Neural cell (in vitro differentiated cells): ENCODE measurements around the gene KMT5B. TPM values are rescaled to one million over a fixed set of nuclear protein-coding genes. Genes with fewer than 3 reads are reported as not detected.

ENCODE experiments used
- H2AFZ ChIP-seq: fragments of 200-600, 300-800 bp; sonication (generic), shearing (Covaris generic); 2 replicates; pipeline ENCODE4 v1.6.0; 2014; ENCODE audit warnings: low read depth, mild to moderate bottlenecking, antibody characterized with exemption, low read length, moderate library complexity
- H3F3A ChIP-seq: fragments of 200-600 bp; shearing (Covaris generic); 2 replicates; pipeline ENCODE4 v1.6.1; 2016; ENCODE audit warnings: mild to moderate bottlenecking, moderate library complexity, mixed read lengths, antibody characterized with exemption, low read length; ENCODE audit not compliant: insufficient read depth, poor library complexity, severe bottlenecking
- H3K27ac ChIP-seq: fragments of 200-600, 300-800 bp; sonication (generic), shearing (Covaris generic); 2 replicates; pipeline ENCODE4 v1.5.1; 2014; ENCODE audit warnings: mild to moderate bottlenecking, low read length, moderate library complexity
- H3K27me3 ChIP-seq: fragments of 300-800, 200-600 bp; sonication (generic), shearing (Covaris generic); 2 replicates; pipeline ENCODE4 v1.6.0; 2014; ENCODE audit warnings: mild to moderate bottlenecking, low read depth, low read length, moderate library complexity; ENCODE audit not compliant: insufficient read depth
- H3K36me3 ChIP-seq: fragments of 300-800, 200-600 bp; sonication (generic), shearing (Covaris generic); 2 replicates; pipeline ENCODE4 v1.5.1; 2014; ENCODE audit warnings: mild to moderate bottlenecking, antibody characterized with exemption, low read length, moderate library complexity; ENCODE audit not compliant: insufficient read depth
- H3K4me2 ChIP-seq: fragments of 300-800, 200-600 bp; sonication (generic), shearing (Covaris generic); 2 replicates; pipeline ENCODE4 v1.6.0; 2014; ENCODE audit warnings: mild to moderate bottlenecking, low read length
- H3K4me3 ChIP-seq: fragments of 300-800, 200-600 bp; sonication (generic), shearing (Covaris generic); 2 replicates; pipeline ENCODE4 v1.5.1; 2014; ENCODE audit warnings: mild to moderate bottlenecking, low read length, moderate library complexity
- H3K79me2 ChIP-seq: fragments of 200-600 bp; shearing (Covaris generic); replicated peaks from 2 replicates; pipeline ENCODE4 v1.6.0; 2014; ENCODE audit warnings: mild to moderate bottlenecking, low read length, moderate library complexity; ENCODE audit not compliant: insufficient read depth
- H3K9ac ChIP-seq: fragments of 300-800, 200-600 bp; sonication (generic), shearing (Covaris generic); 2 replicates; pipeline ENCODE4 v1.6.1; 2016; ENCODE audit warnings: mild to moderate bottlenecking, low read length, mixed read lengths
- H3K9me2 ChIP-seq: fragments of 200-600 bp; shearing (Covaris generic); 2 replicates; pipeline ENCODE4 v1.6.1; 2016; ENCODE audit warnings: mild to moderate bottlenecking, low read length, mixed read lengths; ENCODE audit not compliant: insufficient read depth
- H3K9me3 ChIP-seq: fragments of 200-600, 300-800 bp; sonication (generic), shearing (Covaris generic); 2 replicates; pipeline ENCODE4 v1.6.1; 2016; ENCODE audit warnings: mild to moderate bottlenecking, mixed run types, low read length, moderate library complexity, mixed read lengths
- H4K20me1 ChIP-seq: fragments of 200-600 bp; shearing (Covaris generic); 2 replicates; pipeline ENCODE4 v1.6.1; 2016; ENCODE audit warnings: mild to moderate bottlenecking, mixed run types; ENCODE audit not compliant: insufficient read depth
- EP300 ChIP-seq: fragments of 450-650 bp; conservative IDR thresholded peaks from 2 replicates; pipeline ENCODE4 v1.6.1; 2014; ENCODE audit warnings: antibody characterized with exemption, mild to moderate bottlenecking, moderate library complexity; ENCODE audit not compliant: poor library complexity, severe bottlenecking
- EZH2 ChIP-seq: fragments of 200-600, 300-800 bp; shearing (Covaris generic), sonication (generic); IDR thresholded peaks from 2 replicates; pipeline ENCODE4 v1.6.1; 2014; ENCODE audit warnings: antibody characterized with exemption, low read length, borderline replicate concordance, mild to moderate bottlenecking; ENCODE audit not compliant: insufficient read depth, poor library complexity, severe bottlenecking
- MXI1 ChIP-seq: fragments of 450-650 bp; conservative IDR thresholded peaks from 2 replicates; pipeline ENCODE4 v1.6.1; 2014; ENCODE audit warnings: antibody characterized with exemption, mild to moderate bottlenecking; ENCODE audit not compliant: poor library complexity, severe bottlenecking
- POLR2AphosphoS5 ChIP-seq: IDR thresholded peaks from 2 replicates; pipeline ENCODE4 v1.6.1; 2012
- RAD21 ChIP-seq: fragments of 450-650 bp; conservative IDR thresholded peaks from 2 replicates; pipeline ENCODE4 v1.6.1; 2014; ENCODE audit warnings: antibody characterized with exemption, mild to moderate bottlenecking, moderate library complexity
- SMC3 ChIP-seq: fragments of 450-650 bp; conservative IDR thresholded peaks from 2 replicates; pipeline ENCODE4 v1.6.1; 2014; ENCODE audit warnings: antibody characterized with exemption, mild to moderate bottlenecking, moderate library complexity; ENCODE audit not compliant: poor library complexity
- TAF1 ChIP-seq: IDR thresholded peaks from 2 replicates; pipeline ENCODE4 v1.6.1; 2012; ENCODE audit warnings: low read depth
- polyA plus RNA-seq: library from polyadenylated mRNA; depleted of rRNA; stranded (reverse); fragments of >200 nt; gene quantifications from 2 replicates; pipeline ENCODE4 v1.2.3, GENCODE V29; 2014
- TF ChIP-seq, protein P1 (sequence below): fragments of 450-650 bp; IDR thresholded peaks from 2 replicates; pipeline ENCODE4 v1.5.1; 2014; ENCODE audit warnings: antibody characterized with exemption, mild to moderate bottlenecking, moderate library complexity; ENCODE audit not compliant: poor library complexity, severe bottlenecking
- TF ChIP-seq, protein P2 (sequence below): IDR thresholded peaks from 2 replicates; pipeline ENCODE4 v1.6.1; 2012; ENCODE audit warnings: borderline replicate concordance

Gene KMT5B
- polyA plus RNA-seq, 1 donor from 2014 or later = 107 TPM

DNA sequence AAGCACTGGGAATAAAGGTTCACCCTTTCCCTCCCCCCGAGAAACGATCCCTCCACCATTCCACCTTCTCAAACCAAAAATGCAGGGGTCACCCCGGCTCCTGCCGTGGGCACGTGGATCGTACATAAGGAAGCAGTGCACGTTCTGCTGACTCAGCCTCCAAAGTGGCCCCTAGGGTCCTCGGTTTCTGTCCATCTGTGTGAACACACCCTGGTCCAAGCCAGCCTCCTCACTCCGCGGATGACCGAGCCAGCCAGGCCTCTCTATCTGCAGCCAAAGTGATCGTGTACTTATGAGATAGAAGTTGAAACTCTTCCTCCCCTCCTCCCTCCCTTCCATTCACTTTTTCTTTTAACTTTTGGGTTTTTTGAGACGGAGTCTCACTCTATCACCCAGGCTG, 42.4 kb upstream of the KMT5B start:
- no peaks in the 10 kb centered on the region for H4K20me1 ChIP-seq
- H3K9me3 ChIP-seq = no peaks in the 10 kb centered on the region
- H3K9me2 ChIP-seq = no peaks in the 10 kb centered on the region
- no peaks in the 10 kb centered on the region for H3F3A ChIP-seq
- H3K79me2 ChIP-seq = no peaks in the 10 kb centered on the region
- no peak for TF ChIP-seq SMC3
- TF ChIP-seq, protein P1, sequence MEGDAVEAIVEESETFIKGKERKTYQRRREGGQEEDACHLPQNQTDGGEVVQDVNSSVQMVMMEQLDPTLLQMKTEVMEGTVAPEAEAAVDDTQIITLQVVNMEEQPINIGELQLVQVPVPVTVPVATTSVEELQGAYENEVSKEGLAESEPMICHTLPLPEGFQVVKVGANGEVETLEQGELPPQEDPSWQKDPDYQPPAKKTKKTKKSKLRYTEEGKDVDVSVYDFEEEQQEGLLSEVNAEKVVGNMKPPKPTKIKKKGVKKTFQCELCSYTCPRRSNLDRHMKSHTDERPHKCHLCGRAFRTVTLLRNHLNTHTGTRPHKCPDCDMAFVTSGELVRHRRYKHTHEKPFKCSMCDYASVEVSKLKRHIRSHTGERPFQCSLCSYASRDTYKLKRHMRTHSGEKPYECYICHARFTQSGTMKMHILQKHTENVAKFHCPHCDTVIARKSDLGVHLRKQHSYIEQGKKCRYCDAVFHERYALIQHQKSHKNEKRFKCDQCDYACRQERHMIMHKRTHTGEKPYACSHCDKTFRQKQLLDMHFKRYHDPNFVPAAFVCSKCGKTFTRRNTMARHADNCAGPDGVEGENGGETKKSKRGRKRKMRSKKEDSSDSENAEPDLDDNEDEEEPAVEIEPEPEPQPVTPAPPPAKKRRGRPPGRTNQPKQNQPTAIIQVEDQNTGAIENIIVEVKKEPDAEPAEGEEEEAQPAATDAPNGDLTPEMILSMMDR = no peak
- no peak overlapping the region for H3K9ac ChIP-seq
- no peaks in the 10 kb centered on the region for H3K27me3 ChIP-seq
- no peaks in the 10 kb centered on the region for H3K36me3 ChIP-seq
- no peak overlapping the region for H3K4me3 ChIP-seq
- H3K27ac ChIP-seq = no peak overlapping the region
- no peak overlapping the region for H3K4me2 ChIP-seq
- no peak overlapping the region for H2AFZ ChIP-seq

DNA sequence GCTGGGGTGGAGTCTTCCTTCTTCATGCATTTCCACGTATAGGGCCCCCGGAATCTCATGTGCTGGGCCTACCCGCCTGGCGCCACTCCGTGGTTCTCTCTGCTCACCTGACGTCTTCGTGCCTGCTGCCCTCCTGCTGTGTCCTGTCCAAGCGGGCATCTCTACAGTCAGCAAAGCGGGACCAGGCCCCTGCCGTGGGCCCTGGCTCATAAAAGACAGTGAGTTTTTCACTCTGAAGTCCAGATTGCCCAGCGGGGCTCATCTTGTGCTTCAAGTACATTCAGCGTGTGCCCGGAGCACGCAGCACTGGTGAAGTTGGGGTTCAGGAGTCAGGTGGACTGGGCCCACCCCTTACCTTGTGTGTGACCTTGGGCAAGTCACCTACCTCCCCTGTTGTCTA, 41.3 kb upstream of the KMT5B start:
- Histone ChIP-seq H3K9me2 (no peaks in the 10 kb centered on the region), H3K9me3 (no peaks in the 10 kb centered on the region), H3K4me2 (no peak overlapping the region), H4K20me1 (no peaks in the 10 kb centered on the region), H3K36me3 (no peaks in the 10 kb centered on the region), H3K9ac (no peak overlapping the region), H2AFZ (no peak overlapping the region), H3K27ac (no peak overlapping the region), H3K79me2 (no peaks in the 10 kb centered on the region), H3K27me3 (no peaks in the 10 kb centered on the region), H3F3A (no peaks in the 10 kb centered on the region), H3K4me3 (no peak overlapping the region)
- TF ChIP-seq, protein P1 = no peak
- TF ChIP-seq EP300 = no peak
- no peak for TF ChIP-seq MXI1
- TF ChIP-seq EZH2 = no peak
- TF ChIP-seq POLR2AphosphoS5 = no peak
- no peak for TF ChIP-seq SMC3
- TF ChIP-seq TAF1 = no peak
- TF ChIP-seq RAD21 = no peak
- TF ChIP-seq, protein P2, sequence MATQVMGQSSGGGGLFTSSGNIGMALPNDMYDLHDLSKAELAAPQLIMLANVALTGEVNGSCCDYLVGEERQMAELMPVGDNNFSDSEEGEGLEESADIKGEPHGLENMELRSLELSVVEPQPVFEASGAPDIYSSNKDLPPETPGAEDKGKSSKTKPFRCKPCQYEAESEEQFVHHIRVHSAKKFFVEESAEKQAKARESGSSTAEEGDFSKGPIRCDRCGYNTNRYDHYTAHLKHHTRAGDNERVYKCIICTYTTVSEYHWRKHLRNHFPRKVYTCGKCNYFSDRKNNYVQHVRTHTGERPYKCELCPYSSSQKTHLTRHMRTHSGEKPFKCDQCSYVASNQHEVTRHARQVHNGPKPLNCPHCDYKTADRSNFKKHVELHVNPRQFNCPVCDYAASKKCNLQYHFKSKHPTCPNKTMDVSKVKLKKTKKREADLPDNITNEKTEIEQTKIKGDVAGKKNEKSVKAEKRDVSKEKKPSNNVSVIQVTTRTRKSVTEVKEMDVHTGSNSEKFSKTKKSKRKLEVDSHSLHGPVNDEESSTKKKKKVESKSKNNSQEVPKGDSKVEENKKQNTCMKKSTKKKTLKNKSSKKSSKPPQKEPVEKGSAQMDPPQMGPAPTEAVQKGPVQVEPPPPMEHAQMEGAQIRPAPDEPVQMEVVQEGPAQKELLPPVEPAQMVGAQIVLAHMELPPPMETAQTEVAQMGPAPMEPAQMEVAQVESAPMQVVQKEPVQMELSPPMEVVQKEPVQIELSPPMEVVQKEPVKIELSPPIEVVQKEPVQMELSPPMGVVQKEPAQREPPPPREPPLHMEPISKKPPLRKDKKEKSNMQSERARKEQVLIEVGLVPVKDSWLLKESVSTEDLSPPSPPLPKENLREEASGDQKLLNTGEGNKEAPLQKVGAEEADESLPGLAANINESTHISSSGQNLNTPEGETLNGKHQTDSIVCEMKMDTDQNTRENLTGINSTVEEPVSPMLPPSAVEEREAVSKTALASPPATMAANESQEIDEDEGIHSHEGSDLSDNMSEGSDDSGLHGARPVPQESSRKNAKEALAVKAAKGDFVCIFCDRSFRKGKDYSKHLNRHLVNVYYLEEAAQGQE = no peak
